Nephron progenitor cell (in vitro differentiated cells): ENCODE results near the gene ATF2.
"Not testable (repeated sequence)": the region's sequence is repeated elsewhere in the genome, so short reads cannot be mapped to it uniquely, and the experiment has no call there.

Source experiments
- DNase-seq: peaks from one replicate; pipeline ENCODE4 v3.0.0; 2021
- H3K27ac Mint-ChIP-seq: 2 replicates; pipeline ENCODE4 v1.8.0; 2021; ENCODE audit warnings: mild to moderate bottlenecking, moderate library complexity, mixed read lengths
- H3K27me3 Mint-ChIP-seq: 2 replicates; pipeline ENCODE4 v1.8.0; 2021; ENCODE audit warnings: mild to moderate bottlenecking, low read depth, mixed read lengths; ENCODE audit not compliant: poor library complexity
- H3K36me3 Mint-ChIP-seq: 2 replicates; pipeline ENCODE4 v1.8.0; 2021; ENCODE audit warnings: low read depth, mixed read lengths
- H3K4me1 Mint-ChIP-seq: 2 replicates; pipeline ENCODE4 v1.8.0; 2021; ENCODE audit warnings: mixed read lengths
- H3K4me3 Mint-ChIP-seq: 2 replicates; pipeline ENCODE4 v1.8.0; 2021; ENCODE audit warnings: mild to moderate bottlenecking, moderate library complexity, mixed read lengths
- H3K9me3 Mint-ChIP-seq: 2 replicates; pipeline ENCODE4 v1.8.0; 2021; ENCODE audit warnings: mild to moderate bottlenecking, moderate library complexity, mixed read lengths
- CTCF ChIP-seq: fragments of 200-600 bp; sonication (generic); IDR thresholded peaks from 2 replicates; pipeline ENCODE4 v1.5.0; 2021; ENCODE audit warnings: antibody characterized with exemption

Gene ATF2

DNA sequence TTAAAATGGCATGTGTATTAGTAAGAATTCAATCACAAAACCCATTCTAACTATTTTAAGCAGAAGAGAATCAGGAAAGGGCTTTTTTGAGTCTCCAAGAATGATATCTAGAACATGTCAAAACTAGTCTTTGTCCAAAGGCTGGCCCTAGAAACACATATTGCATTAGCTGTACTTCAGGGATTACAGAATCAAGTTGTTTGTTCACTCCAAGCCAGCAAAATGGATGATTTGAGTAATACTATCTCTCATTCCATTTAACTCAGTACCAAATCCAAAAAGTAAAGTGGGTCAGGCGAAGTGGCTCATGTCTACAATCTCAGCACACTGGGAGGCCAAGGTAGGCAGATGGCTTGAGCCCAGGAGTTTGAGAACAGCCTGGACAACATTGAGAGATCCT is 41.3 kb downstream of the ATF2 start:
- Mint-ChIP-seq H3K27ac (peak overlapping the region; percentile 83), H3K27me3 (no peaks in the 10 kb centered on the region), H3K4me1 (no peaks in the 10 kb centered on the region), H3K9me3 (peaks cover 4% of the 10 kb centered on the region), H3K4me3 (no peak overlapping the region), H3K36me3 (peaks cover 41% of the 10 kb centered on the region)
- DNase-seq = no peak
- TF ChIP-seq CTCF = no peak

DNA sequence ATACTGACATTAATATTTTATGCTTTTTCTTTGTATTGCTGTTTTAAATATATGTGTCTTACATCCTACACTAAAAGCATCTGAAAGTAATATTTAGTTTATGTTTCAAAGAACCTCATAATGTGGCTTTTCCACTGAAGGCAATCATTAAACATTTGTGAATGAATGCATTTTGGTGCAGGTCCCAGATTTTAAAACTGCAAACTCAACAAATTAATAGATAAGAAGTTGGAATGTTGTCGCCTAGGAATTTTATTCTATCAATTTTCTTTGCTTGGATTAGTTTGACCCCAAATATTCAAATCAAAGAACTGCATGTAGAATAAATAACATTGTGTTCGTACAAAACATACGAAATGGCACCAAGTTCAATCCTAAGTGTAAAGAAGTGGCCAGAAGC is 44.7 kb downstream of the ATF2 start:
- Mint-ChIP-seq H3K27me3 (no peaks in the 10 kb centered on the region), H3K36me3 (peaks cover 12% of the 10 kb centered on the region), H3K9me3 (peaks cover 1% of the 10 kb centered on the region), H3K4me1 (no peaks in the 10 kb centered on the region), H3K4me3 (no peak overlapping the region), H3K27ac (no peak overlapping the region)
- DNase-seq = no peak
- TF ChIP-seq CTCF = no peak

DNA sequence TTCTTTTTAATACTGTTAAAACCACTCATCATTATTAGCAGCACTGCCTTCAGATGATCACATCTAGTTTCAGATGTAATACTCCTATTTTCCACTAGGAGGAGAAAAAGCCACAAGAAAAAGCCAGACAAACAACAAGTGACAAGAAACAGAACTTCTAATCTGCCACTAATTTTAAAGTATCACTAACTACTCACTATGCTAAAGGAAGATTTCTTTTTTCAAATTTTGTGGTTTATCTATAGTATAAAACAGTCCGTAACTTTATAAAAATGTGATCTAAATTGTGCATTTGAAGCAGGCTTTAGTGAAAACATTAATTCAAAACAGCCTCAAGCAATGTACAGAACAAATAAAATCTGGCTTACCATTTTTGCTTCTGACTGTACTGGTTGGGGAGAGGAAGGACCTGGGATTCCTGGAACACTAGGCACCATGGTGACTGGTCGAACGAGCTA is 56.8 kb downstream of the ATF2 start:
- Mint-ChIP-seq H3K36me3 (peaks cover 84% of the 10 kb centered on the region), H3K9me3 (peaks cover 36% of the 10 kb centered on the region), H3K27me3 (no peaks in the 10 kb centered on the region), H3K27ac (no peak overlapping the region), H3K4me3 (no peak overlapping the region), H3K4me1 (no peaks in the 10 kb centered on the region)
- DNase-seq = no peak
- TF ChIP-seq CTCF = peak; percentile 63

DNA sequence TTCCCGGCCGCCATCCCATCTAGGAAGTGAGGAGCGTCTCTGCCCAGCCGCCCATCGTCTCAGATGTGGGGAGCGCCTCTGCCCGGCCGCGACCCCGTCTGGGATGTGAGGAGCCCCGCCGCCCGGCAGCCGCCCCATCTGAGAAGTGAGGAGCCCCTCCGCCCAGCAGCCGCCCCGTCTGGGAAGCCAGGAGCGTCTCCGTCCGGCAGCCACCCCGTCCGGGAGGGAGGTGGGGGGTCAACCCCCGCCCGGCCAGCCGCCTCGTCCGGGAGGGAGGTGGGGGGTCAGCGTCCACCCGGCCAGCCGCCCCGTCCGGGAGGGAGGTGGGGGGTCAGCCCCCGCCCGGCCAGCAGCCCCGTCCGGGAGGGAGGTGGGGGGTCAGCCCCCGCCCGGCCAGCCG is 59.9 kb downstream of the ATF2 start:
- peaks cover 91% of the 10 kb centered on the region for H3K36me3 Mint-ChIP-seq
- H3K4me1 Mint-ChIP-seq, DNase-seq, H3K27me3 Mint-ChIP-seq, H3K27ac Mint-ChIP-seq, H3K4me3 Mint-ChIP-seq: not testable (repeated sequence)
- peaks cover 37% of the 10 kb centered on the region for H3K9me3 Mint-ChIP-seq

- Mint-ChIP-seq H3K4me1 (no peaks in the 10 kb centered on the region), H3K36me3 (peaks cover 93% of the 10 kb centered on the region), H3K9me3 (peaks cover 37% of the 10 kb centered on the region), H3K4me3 (no peak overlapping the region), H3K27me3 (no peaks in the 10 kb centered on the region), H3K27ac (peak overlapping the region; percentile 57)
- TF ChIP-seq CTCF = no peak
- no peak for DNase-seq
These were observed 60.9 kb downstream of the ATF2 start for GRCh38 chr2:175107146-175107545.

- Mint-ChIP-seq H3K9me3 (peaks cover 18% of the 10 kb centered on the region), H3K27me3 (no peaks in the 10 kb centered on the region), H3K4me1 (no peaks in the 10 kb centered on the region), H3K4me3 (no peak overlapping the region), H3K36me3 (peaks cover 85% of the 10 kb centered on the region), H3K27ac (no peak overlapping the region)
- DNase-seq = no peak
- no peak for TF ChIP-seq CTCF
These were observed 64.8 kb downstream of the ATF2 start for GRCh38 chr2:175103191-175103590.
